ENCODE data around the gene RPS6KB2. TPM values are rescaled to one million over a fixed set of nuclear protein-coding genes. Genes with fewer than 3 reads are reported as not detected.

The RPS6KB2 gene
- total and polyA plus RNA-seq, 10 of the 15 experiments (the other 5 are each of a cell fraction or from before 2014, with no cell fraction given) = 0.39 to 101 (median 58.4) TPM

DNA sequence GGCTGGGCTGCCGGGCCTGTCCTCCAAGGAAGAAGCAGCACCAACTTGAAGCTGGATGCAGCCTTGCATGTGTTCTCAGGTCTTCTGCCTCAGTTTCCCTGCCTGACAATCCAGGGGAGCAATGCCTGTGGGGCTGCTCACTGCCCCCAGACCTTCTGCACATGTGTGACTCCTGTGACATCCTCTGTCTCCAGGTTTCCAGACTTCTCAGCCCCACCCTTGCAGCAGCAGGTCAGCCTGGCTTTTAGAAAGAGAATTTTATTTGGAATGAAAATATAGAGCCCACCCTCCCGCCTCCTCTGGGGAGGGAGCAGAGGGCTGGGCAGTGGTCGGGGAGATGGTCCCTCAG, 9.5 kb downstream of the RPS6KB2 start (continued):
- TF ChIP-seq, protein P1, sequence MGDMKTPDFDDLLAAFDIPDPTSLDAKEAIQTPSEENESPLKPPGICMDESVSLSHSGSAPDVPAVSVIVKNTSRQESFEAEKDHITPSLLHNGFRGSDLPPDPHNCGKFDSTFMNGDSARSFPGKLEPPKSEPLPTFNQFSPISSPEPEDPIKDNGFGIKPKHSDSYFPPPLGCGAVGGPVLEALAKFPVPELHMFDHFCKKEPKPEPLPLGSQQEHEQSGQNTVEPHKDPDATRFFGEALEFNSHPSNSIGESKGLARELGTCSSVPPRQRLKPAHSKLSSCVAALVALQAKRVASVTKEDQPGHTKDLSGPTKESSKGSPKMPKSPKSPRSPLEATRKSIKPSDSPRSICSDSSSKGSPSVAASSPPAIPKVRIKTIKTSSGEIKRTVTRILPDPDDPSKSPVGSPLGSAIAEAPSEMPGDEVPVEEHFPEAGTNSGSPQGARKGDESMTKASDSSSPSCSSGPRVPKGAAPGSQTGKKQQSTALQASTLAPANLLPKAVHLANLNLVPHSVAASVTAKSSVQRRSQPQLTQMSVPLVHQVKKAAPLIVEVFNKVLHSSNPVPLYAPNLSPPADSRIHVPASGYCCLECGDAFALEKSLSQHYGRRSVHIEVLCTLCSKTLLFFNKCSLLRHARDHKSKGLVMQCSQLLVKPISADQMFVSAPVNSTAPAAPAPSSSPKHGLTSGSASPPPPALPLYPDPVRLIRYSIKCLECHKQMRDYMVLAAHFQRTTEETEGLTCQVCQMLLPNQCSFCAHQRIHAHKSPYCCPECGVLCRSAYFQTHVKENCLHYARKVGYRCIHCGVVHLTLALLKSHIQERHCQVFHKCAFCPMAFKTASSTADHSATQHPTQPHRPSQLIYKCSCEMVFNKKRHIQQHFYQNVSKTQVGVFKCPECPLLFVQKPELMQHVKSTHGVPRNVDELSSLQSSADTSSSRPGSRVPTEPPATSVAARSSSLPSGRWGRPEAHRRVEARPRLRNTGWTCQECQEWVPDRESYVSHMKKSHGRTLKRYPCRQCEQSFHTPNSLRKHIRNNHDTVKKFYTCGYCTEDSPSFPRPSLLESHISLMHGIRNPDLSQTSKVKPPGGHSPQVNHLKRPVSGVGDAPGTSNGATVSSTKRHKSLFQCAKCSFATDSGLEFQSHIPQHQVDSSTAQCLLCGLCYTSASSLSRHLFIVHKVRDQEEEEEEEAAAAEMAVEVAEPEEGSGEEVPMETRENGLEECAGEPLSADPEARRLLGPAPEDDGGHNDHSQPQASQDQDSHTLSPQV (IDR thresholded peaks at IDR 0.05) = no peak
- TF ChIP-seq YBX1 (IDR thresholded peaks at IDR 0.05) = no peak
- TF ChIP-seq HCFC1 (IDR thresholded peaks at IDR 0.05; ENCODE audit: low read length) = no peak
- TF ChIP-seq, protein P2, sequence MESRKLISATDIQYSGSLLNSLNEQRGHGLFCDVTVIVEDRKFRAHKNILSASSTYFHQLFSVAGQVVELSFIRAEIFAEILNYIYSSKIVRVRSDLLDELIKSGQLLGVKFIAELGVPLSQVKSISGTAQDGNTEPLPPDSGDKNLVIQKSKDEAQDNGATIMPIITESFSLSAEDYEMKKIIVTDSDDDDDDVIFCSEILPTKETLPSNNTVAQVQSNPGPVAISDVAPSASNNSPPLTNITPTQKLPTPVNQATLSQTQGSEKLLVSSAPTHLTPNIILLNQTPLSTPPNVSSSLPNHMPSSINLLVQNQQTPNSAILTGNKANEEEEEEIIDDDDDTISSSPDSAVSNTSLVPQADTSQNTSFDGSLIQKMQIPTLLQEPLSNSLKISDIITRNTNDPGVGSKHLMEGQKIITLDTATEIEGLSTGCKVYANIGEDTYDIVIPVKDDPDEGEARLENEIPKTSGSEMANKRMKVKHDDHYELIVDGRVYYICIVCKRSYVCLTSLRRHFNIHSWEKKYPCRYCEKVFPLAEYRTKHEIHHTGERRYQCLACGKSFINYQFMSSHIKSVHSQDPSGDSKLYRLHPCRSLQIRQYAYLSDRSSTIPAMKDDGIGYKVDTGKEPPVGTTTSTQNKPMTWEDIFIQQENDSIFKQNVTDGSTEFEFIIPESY (IDR thresholded peaks at IDR 0.05) = no peak
- TF ChIP-seq CHD1 (IDR thresholded peaks at IDR 0.05; ENCODE audit: low read depth, low read length) = no peak
- no peak for TF ChIP-seq CHD4 (IDR thresholded peaks at IDR 0.05)
- TF ChIP-seq, protein P3, sequence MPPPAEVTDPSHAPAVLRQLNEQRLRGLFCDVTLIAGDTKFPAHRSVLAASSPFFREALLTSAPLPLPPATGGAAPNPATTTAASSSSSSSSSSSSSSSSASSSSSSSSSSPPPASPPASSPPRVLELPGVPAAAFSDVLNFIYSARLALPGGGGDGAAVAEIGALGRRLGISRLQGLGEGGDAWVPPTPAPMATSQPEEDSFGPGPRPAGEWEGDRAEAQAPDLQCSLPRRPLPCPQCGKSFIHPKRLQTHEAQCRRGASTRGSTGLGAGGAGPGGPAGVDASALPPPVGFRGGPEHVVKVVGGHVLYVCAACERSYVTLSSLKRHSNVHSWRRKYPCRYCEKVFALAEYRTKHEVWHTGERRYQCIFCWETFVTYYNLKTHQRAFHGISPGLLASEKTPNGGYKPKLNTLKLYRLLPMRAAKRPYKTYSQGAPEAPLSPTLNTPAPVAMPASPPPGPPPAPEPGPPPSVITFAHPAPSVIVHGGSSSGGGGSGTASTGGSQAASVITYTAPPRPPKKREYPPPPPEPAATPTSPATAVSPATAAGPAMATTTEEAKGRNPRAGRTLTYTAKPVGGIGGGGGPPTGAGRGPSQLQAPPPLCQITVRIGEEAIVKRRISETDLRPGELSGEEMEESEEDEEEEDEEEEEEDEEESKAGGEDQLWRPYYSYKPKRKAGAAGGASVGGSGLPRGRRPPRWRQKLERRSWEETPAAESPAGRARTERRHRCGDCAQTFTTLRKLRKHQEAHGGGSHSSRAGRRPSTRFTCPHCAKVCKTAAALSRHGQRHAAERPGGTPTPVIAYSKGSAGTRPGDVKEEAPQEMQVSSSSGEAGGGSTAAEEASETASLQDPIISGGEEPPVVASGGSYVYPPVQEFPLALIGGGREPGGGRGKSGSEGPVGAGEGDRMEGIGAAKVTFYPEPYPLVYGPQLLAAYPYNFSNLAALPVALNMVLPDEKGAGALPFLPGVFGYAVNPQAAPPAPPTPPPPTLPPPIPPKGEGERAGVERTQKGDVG (CRISPR knock-in tag; IDR thresholded peaks at IDR 0.05) = no peak
- no peak for TF ChIP-seq RAD51 (IDR thresholded peaks at IDR 0.05)
- TF ChIP-seq ZZZ3 (IDR thresholded peaks at IDR 0.05; ENCODE audit: control insufficient read depth, insufficient read length, low read depth) = no peak
- TF ChIP-seq MXI1 (IDR thresholded peaks at IDR 0.05; ENCODE audit: low read depth, low read length) = 0 out of 2 replicates have a peak, but pooled peaks have one; percentile 11
- TF ChIP-seq, protein P4, sequence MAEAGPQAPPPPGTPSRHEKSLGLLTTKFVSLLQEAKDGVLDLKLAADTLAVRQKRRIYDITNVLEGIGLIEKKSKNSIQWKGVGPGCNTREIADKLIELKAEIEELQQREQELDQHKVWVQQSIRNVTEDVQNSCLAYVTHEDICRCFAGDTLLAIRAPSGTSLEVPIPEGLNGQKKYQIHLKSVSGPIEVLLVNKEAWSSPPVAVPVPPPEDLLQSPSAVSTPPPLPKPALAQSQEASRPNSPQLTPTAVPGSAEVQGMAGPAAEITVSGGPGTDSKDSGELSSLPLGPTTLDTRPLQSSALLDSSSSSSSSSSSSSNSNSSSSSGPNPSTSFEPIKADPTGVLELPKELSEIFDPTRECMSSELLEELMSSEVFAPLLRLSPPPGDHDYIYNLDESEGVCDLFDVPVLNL (IDR thresholded peaks at IDR 0.05; ENCODE audit: low read depth, low read length) = no peak
- no peak for TF ChIP-seq NR2C2 (IDR thresholded peaks at IDR 0.05; ENCODE audit: borderline replicate concordance, control insufficient read depth, insufficient read length, low read depth)
- peak; percentile 15; the same call in 1 of the 2 replicates for TF ChIP-seq POLR2AphosphoS5 (IDR thresholded peaks at IDR 0.05; ENCODE audit: low read length)
- TF ChIP-seq RFX5 (IDR thresholded peaks at IDR 0.05; ENCODE audit: low read depth, low read length) = peak; percentile 67; the same call in 1 of the 2 replicates
